RWPE2 (cell line): ENCODE results near the gene UBE3B.

Source experiments
- ATAC-seq: fragments of 200-7000 bp; cut with Tn5 transposase; 3 replicates; pipeline ENCODE4 v1.9.1; 2021; ENCODE audit warnings: low read depth
- DNase-seq: peaks from one replicate; pipeline ENCODE4 v3.0.0-alpha.2; 2020; ENCODE audit warnings: low spot score
- H3K27ac ChIP-seq: fragments of 450-650 bp; 2 replicates; pipeline ENCODE4 v1.5.1; 2017; ENCODE audit warnings: mild to moderate bottlenecking; ENCODE audit not compliant: poor library complexity, severe bottlenecking
- H3K27me3 ChIP-seq: fragments of 250-450 bp; sonication (Bioruptor Pico); 2 replicates; pipeline ENCODE4 v1.5.1; 2021; ENCODE audit warnings: mild to moderate bottlenecking, moderate library complexity; ENCODE audit not compliant: insufficient read depth, poor library complexity, severe bottlenecking
- H3K36me3 ChIP-seq: fragments of 250-450 bp; sonication (Bioruptor Pico); 2 replicates; pipeline ENCODE4 v1.5.1; 2020; ENCODE audit warnings: low read depth, mild to moderate bottlenecking, moderate library complexity
- H3K4me1 ChIP-seq: fragments of 250-450 bp; sonication (Bioruptor Pico); 2 replicates; pipeline ENCODE4 v1.5.1; 2021; ENCODE audit warnings: mild to moderate bottlenecking, moderate library complexity; ENCODE audit not compliant: insufficient read depth, poor library complexity, severe bottlenecking
- H3K4me3 ChIP-seq: fragments of 250-450 bp; sonication (Bioruptor Pico); 2 replicates; pipeline ENCODE4 v1.5.1; 2021; ENCODE audit warnings: mild to moderate bottlenecking, moderate library complexity; ENCODE audit not compliant: severe bottlenecking
- H3K9me3 ChIP-seq: fragments of 250-450 bp; sonication (Bioruptor Pico); 2 replicates; pipeline ENCODE4 v1.5.1; 2021; ENCODE audit warnings: mild to moderate bottlenecking, moderate library complexity; ENCODE audit not compliant: severe bottlenecking
- TF ChIP-seq, protein P1 (sequence below): fragments of 450-650 bp; IDR thresholded peaks from one replicate; pipeline ENCODE4 v1.5.1; 2017; ENCODE audit warnings: mild to moderate bottlenecking, moderate library complexity; ENCODE audit not compliant: poor library complexity, severe bottlenecking

Gene UBE3B

DNA sequence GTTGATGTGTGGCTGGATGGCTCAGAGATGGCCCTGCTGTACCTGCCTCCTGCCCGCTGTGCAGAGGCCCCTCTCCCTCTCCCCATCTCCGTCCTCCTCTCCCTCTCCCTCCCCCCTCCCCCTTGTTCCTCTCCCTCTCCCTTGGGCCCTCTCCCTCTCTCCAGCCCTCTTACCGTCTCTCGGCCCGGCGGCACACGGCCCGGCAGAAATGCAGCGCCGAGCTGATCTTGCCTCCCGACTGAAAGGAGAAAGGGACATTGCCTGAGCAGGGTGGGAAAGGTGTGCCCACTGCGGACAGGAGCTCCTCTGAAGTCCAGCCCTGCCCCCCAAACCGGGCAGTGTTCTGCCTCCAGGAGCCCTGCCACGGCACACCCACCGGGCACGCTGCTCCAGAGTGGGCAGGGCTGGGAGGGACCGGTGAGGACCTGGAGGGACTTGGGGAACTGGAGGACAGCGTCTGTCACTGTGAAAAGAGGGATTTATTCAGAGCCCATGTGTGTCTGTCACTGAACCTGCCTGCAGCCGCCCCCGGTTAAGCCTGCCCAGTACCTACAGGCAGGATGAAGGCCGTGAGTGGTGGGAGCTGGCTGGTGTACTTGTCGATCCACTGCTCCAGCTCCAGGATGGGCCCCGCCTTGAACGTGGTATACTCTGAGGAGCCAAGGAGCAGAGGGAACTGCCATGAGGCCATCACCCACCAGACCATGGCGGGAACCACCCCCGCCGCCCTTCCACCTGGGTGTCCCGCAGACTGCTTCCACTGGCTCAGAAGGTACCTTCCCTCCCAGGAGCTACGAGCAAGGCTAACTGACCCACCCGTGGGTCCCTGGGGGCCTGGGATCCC is 83.7 kb downstream of the UBE3B start:
- no peak overlapping the region for H3K27ac ChIP-seq
- H3K4me3 ChIP-seq: no peak overlapping the region
- ATAC-seq: no peak
- TF ChIP-seq, protein P1, sequence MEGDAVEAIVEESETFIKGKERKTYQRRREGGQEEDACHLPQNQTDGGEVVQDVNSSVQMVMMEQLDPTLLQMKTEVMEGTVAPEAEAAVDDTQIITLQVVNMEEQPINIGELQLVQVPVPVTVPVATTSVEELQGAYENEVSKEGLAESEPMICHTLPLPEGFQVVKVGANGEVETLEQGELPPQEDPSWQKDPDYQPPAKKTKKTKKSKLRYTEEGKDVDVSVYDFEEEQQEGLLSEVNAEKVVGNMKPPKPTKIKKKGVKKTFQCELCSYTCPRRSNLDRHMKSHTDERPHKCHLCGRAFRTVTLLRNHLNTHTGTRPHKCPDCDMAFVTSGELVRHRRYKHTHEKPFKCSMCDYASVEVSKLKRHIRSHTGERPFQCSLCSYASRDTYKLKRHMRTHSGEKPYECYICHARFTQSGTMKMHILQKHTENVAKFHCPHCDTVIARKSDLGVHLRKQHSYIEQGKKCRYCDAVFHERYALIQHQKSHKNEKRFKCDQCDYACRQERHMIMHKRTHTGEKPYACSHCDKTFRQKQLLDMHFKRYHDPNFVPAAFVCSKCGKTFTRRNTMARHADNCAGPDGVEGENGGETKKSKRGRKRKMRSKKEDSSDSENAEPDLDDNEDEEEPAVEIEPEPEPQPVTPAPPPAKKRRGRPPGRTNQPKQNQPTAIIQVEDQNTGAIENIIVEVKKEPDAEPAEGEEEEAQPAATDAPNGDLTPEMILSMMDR: no peak
- H3K27me3 ChIP-seq: no peaks in the 10 kb centered on the region
- peaks cover 14% of the 10 kb centered on the region for H3K36me3 ChIP-seq
- no peaks in the 10 kb centered on the region for H3K9me3 ChIP-seq
- DNase-seq: no peak
- no peaks in the 10 kb centered on the region for H3K4me1 ChIP-seq

DNA sequence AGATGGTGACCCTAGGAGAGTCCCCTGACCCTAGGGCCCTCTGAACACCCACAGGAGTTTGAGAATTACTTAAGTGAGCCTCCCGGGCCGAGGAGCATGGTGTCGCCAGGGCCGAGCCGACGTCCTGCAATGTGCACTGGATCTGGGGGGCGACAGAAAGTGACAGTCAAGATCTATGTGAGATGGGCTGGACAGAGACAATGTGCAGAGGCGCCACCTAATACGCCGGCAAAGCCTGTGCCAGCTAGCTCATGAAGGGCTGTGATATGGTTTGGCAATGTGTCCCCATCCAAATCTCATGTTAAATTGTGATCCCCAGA is 84.2 kb downstream of the UBE3B start:
- peaks cover 19% of the 10 kb centered on the region for H3K36me3 ChIP-seq
- TF ChIP-seq, protein P1: no peak
- no peak overlapping the region for H3K4me3 ChIP-seq
- H3K9me3 ChIP-seq: no peaks in the 10 kb centered on the region
- no peak overlapping the region for H3K27ac ChIP-seq
- no peaks in the 10 kb centered on the region for H3K27me3 ChIP-seq
- no peaks in the 10 kb centered on the region for H3K4me1 ChIP-seq
- ATAC-seq: no peak
- no peak for DNase-seq

DNA sequence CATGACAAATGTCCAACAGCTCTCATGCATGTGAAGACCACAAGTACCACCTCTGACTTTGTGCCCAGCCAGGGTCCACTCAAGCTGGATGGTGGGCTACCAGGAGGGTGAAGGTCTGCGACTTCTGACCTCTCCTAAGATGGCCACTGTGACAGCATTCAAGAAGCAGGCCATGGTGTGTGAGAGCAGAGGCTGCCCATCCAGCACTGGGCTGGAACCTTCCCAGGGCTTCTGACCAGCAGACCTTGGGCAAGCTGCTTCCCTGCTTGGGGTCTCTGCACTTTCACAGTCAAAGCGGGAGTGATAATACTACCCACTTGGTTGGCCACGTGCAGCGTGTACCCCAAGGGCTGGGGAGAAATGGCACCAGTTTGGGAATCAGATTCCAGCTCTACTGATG is 85.4 kb downstream of the UBE3B start:
- TF ChIP-seq, protein P1: no peak
- Histone ChIP-seq H3K4me1 (no peaks in the 10 kb centered on the region), H3K27me3 (no peaks in the 10 kb centered on the region), H3K9me3 (no peaks in the 10 kb centered on the region), H3K4me3 (no peak overlapping the region), H3K27ac (no peak overlapping the region), H3K36me3 (peaks cover 31% of the 10 kb centered on the region)
- ATAC-seq (no peak), DNase-seq (no peak)

DNA sequence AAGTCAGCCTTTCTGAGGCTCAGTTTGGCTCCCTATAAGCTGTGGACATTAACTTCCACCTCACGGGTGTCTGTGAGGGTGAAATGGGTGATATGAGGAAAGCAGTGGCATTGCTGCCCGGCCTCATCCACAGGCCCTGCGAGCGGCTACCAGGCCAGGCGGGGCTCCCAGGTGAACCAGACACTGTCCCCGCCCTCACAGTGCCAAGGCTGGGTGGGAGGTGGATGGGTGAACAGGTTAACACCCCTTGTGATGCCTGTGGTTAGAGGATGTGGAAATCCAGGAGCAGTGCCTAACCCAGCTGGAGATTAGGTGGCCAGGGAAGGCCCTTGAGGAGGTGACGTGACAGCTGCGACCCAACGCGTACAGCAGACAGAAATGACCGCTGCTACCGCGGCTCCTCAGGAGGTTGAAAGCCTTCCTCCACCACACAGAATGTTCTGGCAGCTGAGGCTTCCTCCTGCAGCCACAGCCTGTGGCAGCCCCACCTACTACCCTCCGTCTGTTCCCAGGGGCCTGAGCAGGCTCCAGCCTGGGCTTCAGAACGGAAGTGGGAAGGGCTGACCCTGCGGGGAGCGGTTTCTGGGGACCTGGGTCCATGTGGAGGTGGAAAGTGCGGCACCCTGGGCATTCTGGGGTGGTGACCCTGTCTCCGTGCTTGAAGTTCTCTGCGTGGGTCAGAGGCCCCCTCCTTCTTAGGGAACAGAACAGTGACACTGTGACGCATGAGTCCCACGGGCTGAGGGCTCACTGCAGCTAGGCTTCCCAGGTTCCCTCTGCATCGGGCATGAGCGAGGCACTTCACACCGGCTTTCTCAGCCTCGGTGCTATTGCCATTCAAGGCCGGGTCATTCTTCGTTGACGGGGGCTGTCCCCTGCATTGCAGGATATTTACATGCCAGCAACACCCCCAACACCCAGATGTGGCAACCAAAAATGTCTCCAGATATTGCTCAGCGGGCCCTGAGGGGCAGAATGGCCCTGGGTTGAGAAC is 86.2 kb downstream of the UBE3B start:
- Histone ChIP-seq H3K27ac (no peak overlapping the region), H3K4me3 (no peak overlapping the region), H3K9me3 (no peaks in the 10 kb centered on the region), H3K36me3 (peaks cover 39% of the 10 kb centered on the region), H3K4me1 (no peaks in the 10 kb centered on the region), H3K27me3 (no peaks in the 10 kb centered on the region)
- DNase-seq: no peak
- no peak for ATAC-seq
- TF ChIP-seq, protein P1: no peak
